Astrocyte (in vitro differentiated cells and primary cell): ENCODE data around the gene PRTN3.

Experiments used
- CTCF ChIP-seq: IDR thresholded peaks from 2 replicates; pipeline ENCODE4 v1.5.1; 2011; ENCODE audit warnings: low read depth, mild to moderate bottlenecking, inconsistent platforms, low read length, moderate library complexity; ENCODE audit not compliant: insufficient read depth
- EZH2 ChIP-seq: IDR thresholded peaks from 2 replicates; pipeline ENCODE4 v1.6.1; 2012; ENCODE audit warnings: mild to moderate bottlenecking, low read length, inconsistent platforms; ENCODE audit not compliant: insufficient read depth

GRCh38 chr19:831407-832369 lies 9.1 kb upstream of the PRTN3 start:
- TF ChIP-seq CTCF (no peak), EZH2 (no peak)
